ENCODE data around the gene CZIB. TPM values are rescaled to one million over a fixed set of nuclear protein-coding genes. Genes with fewer than 3 reads are reported as not detected.
"Not testable (repeated sequence)": the region's sequence is repeated elsewhere in the genome, so short reads cannot be mapped to it uniquely, and the experiment has no call there.

Gene CZIB
- polyA plus RNA-seq, 2 of the 4 experiments (the other 2 are of a cell fraction): 33.1 to 66.2 TPM

DNA sequence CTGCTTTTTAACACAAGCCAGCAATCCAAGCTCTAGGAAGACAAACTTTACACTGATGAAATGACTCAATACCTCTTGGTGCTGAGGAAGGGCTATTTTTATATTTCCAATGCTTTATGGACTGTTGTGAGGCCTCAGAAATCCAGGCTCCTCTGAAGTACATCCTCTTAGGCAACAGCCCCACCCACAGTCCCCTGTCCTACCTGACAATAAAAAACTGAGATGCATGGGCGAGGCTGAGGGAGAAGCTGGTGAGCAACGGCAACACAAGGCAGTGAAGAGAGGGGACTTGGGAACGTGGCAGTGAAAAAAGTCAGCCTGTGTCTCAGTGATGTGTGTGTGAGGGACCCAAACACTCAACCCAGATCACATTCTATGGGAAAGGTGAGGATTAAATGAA lies 33.9 kb downstream of the CZIB start:
- WGBS (ENCODE audit: missing lambda C conversion rate): 28% methylated on average over 3 of the region's 3 CpGs
- CTCF ChIA-PET: interaction anchor here (0.6 to 3.0 kb wide), 20 partner anchors 9 to 463 kb away, joined by 3 to 24 read pairs (median 3); partner anchors contain the start of genes CPT2 and ECHDC2
- FAIRE-seq: no peak

DNA sequence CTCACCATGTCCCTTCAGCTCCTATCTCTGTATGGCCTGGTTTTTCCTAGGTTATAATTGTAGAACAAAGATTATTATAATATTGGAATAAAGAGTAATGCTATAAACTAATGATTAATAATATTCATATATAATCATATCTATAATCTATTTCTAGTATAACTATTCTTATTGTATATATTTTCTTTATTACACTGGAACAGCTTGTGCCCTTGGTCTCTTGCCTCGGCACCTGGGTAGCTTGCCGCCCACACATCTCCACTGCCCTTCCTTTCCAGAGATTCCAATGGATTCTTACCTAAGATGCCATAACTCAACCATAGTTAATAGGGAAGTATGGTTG lies 34.5 kb downstream of the CZIB start:
- not testable (repeated sequence) for FAIRE-seq; ATAC-seq; H3K9me3 ChIP-seq; H3K4me2 ChIP-seq; H3K4me3 ChIP-seq; DNase-seq (ENCODE audit: low read depth in 1 of 2, low spot score in 1 of 2); H3K27ac ChIP-seq
- peaks cover 14% of the 10 kb centered on the region; the same call in 2 of the 3 replicates for H3K4me1 ChIP-seq
- WGBS (ENCODE audit: missing lambda C conversion rate): 51% methylated on average over 2 of the region's 2 CpGs
- ChIA-PET POLR2A (interaction anchor here (0.5 kb wide), 1 partner anchor 223 kb away, joined by 4 read pairs; no protein-coding TSS in a partner anchor), CTCF (interaction anchor here (0.6 to 3.0 kb wide), 20 partner anchors 9 to 462 kb away, joined by 3 to 24 read pairs (median 3); partner anchors contain the start of genes CPT2 and ECHDC2)
- TF ChIP-seq, protein P1, sequence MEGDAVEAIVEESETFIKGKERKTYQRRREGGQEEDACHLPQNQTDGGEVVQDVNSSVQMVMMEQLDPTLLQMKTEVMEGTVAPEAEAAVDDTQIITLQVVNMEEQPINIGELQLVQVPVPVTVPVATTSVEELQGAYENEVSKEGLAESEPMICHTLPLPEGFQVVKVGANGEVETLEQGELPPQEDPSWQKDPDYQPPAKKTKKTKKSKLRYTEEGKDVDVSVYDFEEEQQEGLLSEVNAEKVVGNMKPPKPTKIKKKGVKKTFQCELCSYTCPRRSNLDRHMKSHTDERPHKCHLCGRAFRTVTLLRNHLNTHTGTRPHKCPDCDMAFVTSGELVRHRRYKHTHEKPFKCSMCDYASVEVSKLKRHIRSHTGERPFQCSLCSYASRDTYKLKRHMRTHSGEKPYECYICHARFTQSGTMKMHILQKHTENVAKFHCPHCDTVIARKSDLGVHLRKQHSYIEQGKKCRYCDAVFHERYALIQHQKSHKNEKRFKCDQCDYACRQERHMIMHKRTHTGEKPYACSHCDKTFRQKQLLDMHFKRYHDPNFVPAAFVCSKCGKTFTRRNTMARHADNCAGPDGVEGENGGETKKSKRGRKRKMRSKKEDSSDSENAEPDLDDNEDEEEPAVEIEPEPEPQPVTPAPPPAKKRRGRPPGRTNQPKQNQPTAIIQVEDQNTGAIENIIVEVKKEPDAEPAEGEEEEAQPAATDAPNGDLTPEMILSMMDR (IDR thresholded peaks at IDR 0.05): peak; percentile 20; the same call in 2 of the 3 replicates

More for the DNA sequence above, 33.9 kb downstream of the CZIB start:
- DNase-seq (ENCODE audit: low read depth in 1 of 2, low spot score in 1 of 2) (no peak), ATAC-seq (no peak)
- POLR2A ChIA-PET: interaction anchor here (0.5 kb wide), 1 partner anchor 223 kb away, joined by 4 read pairs; no protein-coding TSS in a partner anchor
- H3K4me2 ChIP-seq: no peak overlapping the region
- H3K4me3 ChIP-seq: no peak overlapping the region
- TF ChIP-seq ZC3H11A (IDR thresholded peaks at IDR 0.05) (no peak), NR3C1 (IDR thresholded peaks at IDR 0.05) (no peak), FOSB (CRISPR knock-in tag; IDR thresholded peaks at IDR 0.05) (no peak), PHF8 (IDR thresholded peaks at IDR 0.05; ENCODE audit: borderline replicate concordance, low read depth) (no peak), TFCP2L1 (CRISPR knock-in tag; IDR thresholded peaks at IDR 0.05) (no peak), HOXB5 (CRISPR knock-in tag; IDR thresholded peaks at IDR 0.05) (no peak), ESRRA (IDR thresholded peaks at IDR 0.05; ENCODE audit: borderline replicate concordance, low read length) (no peak), SMC3 (IDR thresholded peaks at IDR 0.05) (no peak)
- TF ChIP-seq, protein P2, sequence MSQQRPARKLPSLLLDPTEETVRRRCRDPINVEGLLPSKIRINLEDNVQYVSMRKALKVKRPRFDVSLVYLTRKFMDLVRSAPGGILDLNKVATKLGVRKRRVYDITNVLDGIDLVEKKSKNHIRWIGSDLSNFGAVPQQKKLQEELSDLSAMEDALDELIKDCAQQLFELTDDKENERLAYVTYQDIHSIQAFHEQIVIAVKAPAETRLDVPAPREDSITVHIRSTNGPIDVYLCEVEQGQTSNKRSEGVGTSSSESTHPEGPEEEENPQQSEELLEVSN (IDR thresholded peaks at IDR 0.05; ENCODE audit: borderline replicate concordance, low read depth): no peak
- TF ChIP-seq, protein P3, sequence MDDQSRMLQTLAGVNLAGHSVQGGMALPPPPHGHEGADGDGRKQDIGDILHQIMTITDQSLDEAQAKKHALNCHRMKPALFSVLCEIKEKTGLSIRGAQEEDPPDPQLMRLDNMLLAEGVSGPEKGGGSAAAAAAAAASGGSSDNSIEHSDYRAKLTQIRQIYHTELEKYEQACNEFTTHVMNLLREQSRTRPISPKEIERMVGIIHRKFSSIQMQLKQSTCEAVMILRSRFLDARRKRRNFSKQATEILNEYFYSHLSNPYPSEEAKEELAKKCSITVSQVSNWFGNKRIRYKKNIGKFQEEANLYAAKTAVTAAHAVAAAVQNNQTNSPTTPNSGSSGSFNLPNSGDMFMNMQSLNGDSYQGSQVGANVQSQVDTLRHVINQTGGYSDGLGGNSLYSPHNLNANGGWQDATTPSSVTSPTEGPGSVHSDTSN (IDR thresholded peaks at IDR 0.05): no peak
- H3K27ac ChIP-seq: no peak overlapping the region
- H3K9me3 ChIP-seq: no peaks in the 10 kb centered on the region
- peaks cover 14% of the 10 kb centered on the region; the same call in 2 of the 3 replicates for H3K4me1 ChIP-seq

DNA sequence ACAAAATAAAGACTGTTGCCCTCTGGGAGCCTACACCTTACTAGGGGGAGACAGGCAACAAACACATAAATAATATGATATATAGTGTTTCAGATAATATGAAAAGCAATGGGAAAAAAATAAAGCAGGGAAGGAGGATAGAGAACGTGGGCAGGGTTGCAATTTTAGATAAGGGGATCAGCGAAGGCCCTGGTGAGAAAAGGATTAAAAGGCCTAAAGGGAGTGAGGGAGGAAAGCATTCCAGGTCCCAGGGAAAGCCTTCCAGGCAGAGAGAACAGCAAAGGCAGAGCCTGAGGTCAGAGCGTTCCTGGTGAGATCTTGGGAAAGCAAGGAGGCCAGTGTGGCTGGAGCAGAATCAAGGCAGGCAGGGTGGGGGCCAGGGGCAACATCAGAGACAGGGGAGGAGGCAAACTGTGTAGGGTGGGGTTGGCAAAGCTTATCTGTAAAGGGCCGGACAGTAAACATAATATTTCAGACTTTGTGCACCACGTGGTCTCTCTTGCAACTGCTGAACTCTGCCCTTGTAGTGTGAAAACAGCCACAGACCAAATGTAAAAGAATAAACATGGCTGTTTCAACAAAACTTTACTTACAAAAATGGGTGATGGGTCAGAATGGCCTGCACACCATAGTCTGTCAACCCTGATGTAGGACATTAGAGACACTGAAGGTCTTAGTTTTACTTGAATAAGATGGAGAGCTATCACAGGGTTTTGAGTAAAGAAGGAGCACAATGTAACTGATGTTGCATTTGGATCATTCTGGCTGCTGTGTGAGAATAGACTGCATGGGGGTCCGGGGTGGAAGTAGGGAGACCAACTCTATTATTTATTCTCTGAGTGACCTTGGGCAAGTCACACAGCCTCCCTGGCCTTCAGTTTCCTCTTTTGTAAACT lies 37.1 kb downstream of the CZIB start:
- DNase-seq (ENCODE audit: low read depth in 1 of 2, low spot score in 1 of 2) (no peak), ATAC-seq (no peak; a peak in 1 of 6 replicates), FAIRE-seq (no peak)
- Histone ChIP-seq H3K27ac (peak overlapping the region in 1 of 2 experiments; percentile 64; a peak in 3 of 6 replicates), H3K9me3 (no peaks in the 10 kb centered on the region), H3K4me1 (peaks cover 14% of the 10 kb centered on the region; the same call in 2 of the 3 replicates), H3K4me2 (peak overlapping the region; percentile 29; the same call in 1 of the 3 replicates), H3K4me3 (no peak overlapping the region)
- ChIA-PET POLR2A (no interaction called here), CTCF (interaction anchor here (0.6 to 3.0 kb wide), 15 partner anchors 8 to 305 kb away, joined by 3 to 24 read pairs (median 5); partner anchors contain the start of genes CPT2 and ECHDC2)
- WGBS (ENCODE audit: missing lambda C conversion rate): 53% methylated on average over 6 of the region's 6 CpGs
- TF ChIP-seq FOSB (CRISPR knock-in tag; IDR thresholded peaks at IDR 0.05) (no peak), SMC3 (IDR thresholded peaks at IDR 0.05) (no peak), BHLHE40 (IDR thresholded peaks at IDR 0.05; ENCODE audit: low read depth, low read length) (no peak), POLR2A (IDR thresholded peaks at IDR 0.05; ENCODE audit: low read length) (no peak), CBX8 (IDR thresholded peaks at IDR 0.05) (no peak), FOSL2 (IDR thresholded peaks at IDR 0.05) (no peak), FOSL2 (CRISPR knock-in tag; IDR thresholded peaks at IDR 0.05) (no peak)
- TF ChIP-seq, protein P4, sequence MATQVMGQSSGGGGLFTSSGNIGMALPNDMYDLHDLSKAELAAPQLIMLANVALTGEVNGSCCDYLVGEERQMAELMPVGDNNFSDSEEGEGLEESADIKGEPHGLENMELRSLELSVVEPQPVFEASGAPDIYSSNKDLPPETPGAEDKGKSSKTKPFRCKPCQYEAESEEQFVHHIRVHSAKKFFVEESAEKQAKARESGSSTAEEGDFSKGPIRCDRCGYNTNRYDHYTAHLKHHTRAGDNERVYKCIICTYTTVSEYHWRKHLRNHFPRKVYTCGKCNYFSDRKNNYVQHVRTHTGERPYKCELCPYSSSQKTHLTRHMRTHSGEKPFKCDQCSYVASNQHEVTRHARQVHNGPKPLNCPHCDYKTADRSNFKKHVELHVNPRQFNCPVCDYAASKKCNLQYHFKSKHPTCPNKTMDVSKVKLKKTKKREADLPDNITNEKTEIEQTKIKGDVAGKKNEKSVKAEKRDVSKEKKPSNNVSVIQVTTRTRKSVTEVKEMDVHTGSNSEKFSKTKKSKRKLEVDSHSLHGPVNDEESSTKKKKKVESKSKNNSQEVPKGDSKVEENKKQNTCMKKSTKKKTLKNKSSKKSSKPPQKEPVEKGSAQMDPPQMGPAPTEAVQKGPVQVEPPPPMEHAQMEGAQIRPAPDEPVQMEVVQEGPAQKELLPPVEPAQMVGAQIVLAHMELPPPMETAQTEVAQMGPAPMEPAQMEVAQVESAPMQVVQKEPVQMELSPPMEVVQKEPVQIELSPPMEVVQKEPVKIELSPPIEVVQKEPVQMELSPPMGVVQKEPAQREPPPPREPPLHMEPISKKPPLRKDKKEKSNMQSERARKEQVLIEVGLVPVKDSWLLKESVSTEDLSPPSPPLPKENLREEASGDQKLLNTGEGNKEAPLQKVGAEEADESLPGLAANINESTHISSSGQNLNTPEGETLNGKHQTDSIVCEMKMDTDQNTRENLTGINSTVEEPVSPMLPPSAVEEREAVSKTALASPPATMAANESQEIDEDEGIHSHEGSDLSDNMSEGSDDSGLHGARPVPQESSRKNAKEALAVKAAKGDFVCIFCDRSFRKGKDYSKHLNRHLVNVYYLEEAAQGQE (IDR thresholded peaks at IDR 0.05): no peak
- TF ChIP-seq, protein P5, sequence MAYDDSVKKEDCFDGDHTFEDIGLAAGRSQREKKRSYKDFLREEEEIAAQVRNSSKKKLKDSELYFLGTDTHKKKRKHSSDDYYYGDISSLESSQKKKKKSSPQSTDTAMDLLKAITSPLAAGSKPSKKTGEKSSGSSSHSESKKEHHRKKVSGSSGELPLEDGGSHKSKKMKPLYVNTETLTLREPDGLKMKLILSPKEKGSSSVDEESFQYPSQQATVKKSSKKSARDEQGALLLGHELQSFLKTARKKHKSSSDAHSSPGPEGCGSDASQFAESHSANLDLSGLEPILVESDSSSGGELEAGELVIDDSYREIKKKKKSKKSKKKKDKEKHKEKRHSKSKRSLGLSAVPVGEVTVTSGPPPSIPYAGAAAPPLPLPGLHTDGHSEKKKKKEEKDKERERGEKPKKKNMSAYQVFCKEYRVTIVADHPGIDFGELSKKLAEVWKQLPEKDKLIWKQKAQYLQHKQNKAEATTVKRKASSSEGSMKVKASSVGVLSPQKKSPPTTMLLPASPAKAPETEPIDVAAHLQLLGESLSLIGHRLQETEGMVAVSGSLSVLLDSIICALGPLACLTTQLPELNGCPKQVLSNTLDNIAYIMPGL (CRISPR knock-in tag; IDR thresholded peaks at IDR 0.05; ENCODE audit: borderline replicate concordance): no peak
- TF ChIP-seq, protein P6, sequence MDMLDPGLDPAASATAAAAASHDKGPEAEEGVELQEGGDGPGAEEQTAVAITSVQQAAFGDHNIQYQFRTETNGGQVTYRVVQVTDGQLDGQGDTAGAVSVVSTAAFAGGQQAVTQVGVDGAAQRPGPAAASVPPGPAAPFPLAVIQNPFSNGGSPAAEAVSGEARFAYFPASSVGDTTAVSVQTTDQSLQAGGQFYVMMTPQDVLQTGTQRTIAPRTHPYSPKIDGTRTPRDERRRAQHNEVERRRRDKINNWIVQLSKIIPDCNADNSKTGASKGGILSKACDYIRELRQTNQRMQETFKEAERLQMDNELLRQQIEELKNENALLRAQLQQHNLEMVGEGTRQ (IDR thresholded peaks at IDR 0.05): no peak
- TF ChIP-seq, protein P7, sequence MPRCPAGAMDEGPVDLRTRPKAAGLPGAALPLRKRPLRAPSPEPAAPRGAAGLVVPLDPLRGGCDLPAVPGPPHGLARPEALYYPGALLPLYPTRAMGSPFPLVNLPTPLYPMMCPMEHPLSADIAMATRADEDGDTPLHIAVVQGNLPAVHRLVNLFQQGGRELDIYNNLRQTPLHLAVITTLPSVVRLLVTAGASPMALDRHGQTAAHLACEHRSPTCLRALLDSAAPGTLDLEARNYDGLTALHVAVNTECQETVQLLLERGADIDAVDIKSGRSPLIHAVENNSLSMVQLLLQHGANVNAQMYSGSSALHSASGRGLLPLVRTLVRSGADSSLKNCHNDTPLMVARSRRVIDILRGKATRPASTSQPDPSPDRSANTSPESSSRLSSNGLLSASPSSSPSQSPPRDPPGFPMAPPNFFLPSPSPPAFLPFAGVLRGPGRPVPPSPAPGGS (IDR thresholded peaks at IDR 0.05): no peak

Measured in A549 (cell line).